ENCODE data around the gene SIRPG. TPM values are rescaled to one million over a fixed set of nuclear protein-coding genes. Genes with fewer than 3 reads are reported as not detected.

SIRPG gene
- total and polyA plus RNA-seq, 10 of the 15 experiments (the other 5 are each of a cell fraction or from before 2014, with no cell fraction given) = 1.1 to 13.0 (median 4.1) TPM

DNA sequence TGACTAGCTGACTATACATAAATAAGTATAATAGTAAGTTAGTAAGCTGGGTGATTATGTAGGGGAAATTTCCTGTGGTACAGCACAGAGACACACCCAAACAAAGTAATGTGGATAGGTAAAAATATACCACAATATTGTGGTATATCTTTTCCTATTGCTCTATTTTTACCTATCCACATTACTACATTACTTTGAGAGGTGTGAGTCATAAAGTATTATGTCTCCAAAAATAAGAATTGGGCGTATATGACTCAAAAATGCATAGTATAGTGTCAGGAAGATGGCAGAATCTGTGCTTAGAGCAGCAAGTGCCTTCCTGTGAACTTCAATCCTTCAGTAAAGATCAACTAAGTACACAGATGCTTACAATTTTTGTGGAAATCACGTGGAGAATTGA, 2.7 kb upstream of the SIRPG start:
- in situ Hi-C loops (cut with MboI) = no loop called here
- ChIA-PET POLR2A (interaction anchor here (1.3 kb wide), 2 partner anchors 15 to 71 kb away, joined by 3 to 4 read pairs; no protein-coding TSS in a partner anchor), SMC1A (ENCODE audit: uncharacterized antibody, unreplicated experiment) (interaction anchor here (0.8 to 1.6 kb wide), 2 partner anchors 71 to 104 kb away, joined by 4 read pairs; no protein-coding TSS in a partner anchor), RAD21 (ENCODE audit: unreplicated experiment) (no interaction called here), CTCF (interaction anchor here (1.2 to 1.4 kb wide), 2 partner anchors 33 to 152 kb away, joined by 3 read pairs; no protein-coding TSS in a partner anchor)
- Histone ChIP-seq H3K4me1 (ENCODE audit: control insufficient read depth, insufficient read depth, low read length) (peaks cover 27% of the 10 kb centered on the region), H3K4me3 (no peak overlapping the region), H3K79me2 (ENCODE audit: control insufficient read depth, insufficient read depth, low read length) (no peaks in the 10 kb centered on the region), H3K27ac (ENCODE audit: control insufficient read depth, insufficient read depth) (no peak overlapping the region), H3K9me3 (replicated peaks; ENCODE audit: control insufficient read depth, insufficient read depth, low read length) (no peaks in the 10 kb centered on the region), H3K9ac (ENCODE audit: control insufficient read depth, insufficient read depth, low read length) (no peak overlapping the region), H4K20me1 (ENCODE audit: control insufficient read depth, insufficient read depth) (no peaks in the 10 kb centered on the region), H3K36me3 (ENCODE audit: control insufficient read depth in 2 of 2, insufficient read depth in 2 of 2, low read length in 1 of 2) (no peaks in the 10 kb centered on the region), H3K27me3 (replicated peaks in 1 of 2; ENCODE audit: control insufficient read depth in 2 of 2, insufficient read depth in 2 of 2, low read length in 1 of 2) (peaks cover 0 to 4% of the 10 kb centered on the region in 2 experiments; a peak in 1 of 4 replicates), H2AFZ (ENCODE audit: control insufficient read depth, low read depth, low read length) (no peak overlapping the region), H3K4me2 (ENCODE audit: control insufficient read depth, insufficient read depth) (no peak overlapping the region)
- intact Hi-C loops (cut with micrococcal nuclease; ENCODE audit: unreplicated experiment) = no loop called here
- 0% methylated on average over 2 of the region's 2 CpGs for WGBS (ENCODE audit: insufficient coverage, insufficient replicate concordance, low lambda C conversion rate, missing lambda C conversion rate)
- peak; percentile 58 for ATAC-seq
- BruUV-seq (replicated peaks) = no TSS peak
- DNase-seq (ENCODE audit: low read depth, low spot score) = no peak
- no peak for FAIRE-seq
- TF ChIP-seq, protein P1, sequence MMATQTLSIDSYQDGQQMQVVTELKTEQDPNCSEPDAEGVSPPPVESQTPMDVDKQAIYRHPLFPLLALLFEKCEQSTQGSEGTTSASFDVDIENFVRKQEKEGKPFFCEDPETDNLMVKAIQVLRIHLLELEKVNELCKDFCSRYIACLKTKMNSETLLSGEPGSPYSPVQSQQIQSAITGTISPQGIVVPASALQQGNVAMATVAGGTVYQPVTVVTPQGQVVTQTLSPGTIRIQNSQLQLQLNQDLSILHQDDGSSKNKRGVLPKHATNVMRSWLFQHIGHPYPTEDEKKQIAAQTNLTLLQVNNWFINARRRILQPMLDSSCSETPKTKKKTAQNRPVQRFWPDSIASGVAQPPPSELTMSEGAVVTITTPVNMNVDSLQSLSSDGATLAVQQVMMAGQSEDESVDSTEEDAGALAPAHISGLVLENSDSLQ (IDR thresholded peaks at IDR 0.05) = no peak
- 0 out of 2 replicates have a peak, but pooled peaks have one; percentile 34 for TF ChIP-seq PML (IDR thresholded peaks at IDR 0.05; ENCODE audit: low read length)
- TF ChIP-seq, protein P2, sequence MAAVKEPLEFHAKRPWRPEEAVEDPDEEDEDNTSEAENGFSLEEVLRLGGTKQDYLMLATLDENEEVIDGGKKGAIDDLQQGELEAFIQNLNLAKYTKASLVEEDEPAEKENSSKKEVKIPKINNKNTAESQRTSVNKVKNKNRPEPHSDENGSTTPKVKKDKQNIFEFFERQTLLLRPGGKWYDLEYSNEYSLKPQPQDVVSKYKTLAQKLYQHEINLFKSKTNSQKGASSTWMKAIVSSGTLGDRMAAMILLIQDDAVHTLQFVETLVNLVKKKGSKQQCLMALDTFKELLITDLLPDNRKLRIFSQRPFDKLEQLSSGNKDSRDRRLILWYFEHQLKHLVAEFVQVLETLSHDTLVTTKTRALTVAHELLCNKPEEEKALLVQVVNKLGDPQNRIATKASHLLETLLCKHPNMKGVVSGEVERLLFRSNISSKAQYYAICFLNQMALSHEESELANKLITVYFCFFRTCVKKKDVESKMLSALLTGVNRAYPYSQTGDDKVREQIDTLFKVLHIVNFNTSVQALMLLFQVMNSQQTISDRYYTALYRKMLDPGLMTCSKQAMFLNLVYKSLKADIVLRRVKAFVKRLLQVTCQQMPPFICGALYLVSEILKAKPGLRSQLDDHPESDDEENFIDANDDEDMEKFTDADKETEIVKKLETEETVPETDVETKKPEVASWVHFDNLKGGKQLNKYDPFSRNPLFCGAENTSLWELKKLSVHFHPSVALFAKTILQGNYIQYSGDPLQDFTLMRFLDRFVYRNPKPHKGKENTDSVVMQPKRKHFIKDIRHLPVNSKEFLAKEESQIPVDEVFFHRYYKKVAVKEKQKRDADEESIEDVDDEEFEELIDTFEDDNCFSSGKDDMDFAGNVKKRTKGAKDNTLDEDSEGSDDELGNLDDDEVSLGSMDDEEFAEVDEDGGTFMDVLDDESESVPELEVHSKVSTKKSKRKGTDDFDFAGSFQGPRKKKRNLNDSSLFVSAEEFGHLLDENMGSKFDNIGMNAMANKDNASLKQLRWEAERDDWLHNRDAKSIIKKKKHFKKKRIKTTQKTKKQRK (IDR thresholded peaks at IDR 0.05; ENCODE audit: low read depth, low read length) = no peak
- TF ChIP-seq CEBPB (IDR thresholded peaks at IDR 0.05; ENCODE audit: borderline replicate concordance in 1 of 2, low read depth in 2 of 2, low read length in 2 of 2) = 0 out of 4 replicates have a peak, but pooled peaks of 1 of the 2 experiments have one; percentile 55
- no peak for TF ChIP-seq EP300 (IDR thresholded peaks at IDR 0.05; ENCODE audit: borderline replicate concordance in 1 of 2, control insufficient read depth in 1 of 2, low read depth in 2 of 2, low read length in 2 of 2)
- no peak for TF ChIP-seq RBBP5 (conservative IDR thresholded peaks at IDR 0.05)
- TF ChIP-seq, protein P3, sequence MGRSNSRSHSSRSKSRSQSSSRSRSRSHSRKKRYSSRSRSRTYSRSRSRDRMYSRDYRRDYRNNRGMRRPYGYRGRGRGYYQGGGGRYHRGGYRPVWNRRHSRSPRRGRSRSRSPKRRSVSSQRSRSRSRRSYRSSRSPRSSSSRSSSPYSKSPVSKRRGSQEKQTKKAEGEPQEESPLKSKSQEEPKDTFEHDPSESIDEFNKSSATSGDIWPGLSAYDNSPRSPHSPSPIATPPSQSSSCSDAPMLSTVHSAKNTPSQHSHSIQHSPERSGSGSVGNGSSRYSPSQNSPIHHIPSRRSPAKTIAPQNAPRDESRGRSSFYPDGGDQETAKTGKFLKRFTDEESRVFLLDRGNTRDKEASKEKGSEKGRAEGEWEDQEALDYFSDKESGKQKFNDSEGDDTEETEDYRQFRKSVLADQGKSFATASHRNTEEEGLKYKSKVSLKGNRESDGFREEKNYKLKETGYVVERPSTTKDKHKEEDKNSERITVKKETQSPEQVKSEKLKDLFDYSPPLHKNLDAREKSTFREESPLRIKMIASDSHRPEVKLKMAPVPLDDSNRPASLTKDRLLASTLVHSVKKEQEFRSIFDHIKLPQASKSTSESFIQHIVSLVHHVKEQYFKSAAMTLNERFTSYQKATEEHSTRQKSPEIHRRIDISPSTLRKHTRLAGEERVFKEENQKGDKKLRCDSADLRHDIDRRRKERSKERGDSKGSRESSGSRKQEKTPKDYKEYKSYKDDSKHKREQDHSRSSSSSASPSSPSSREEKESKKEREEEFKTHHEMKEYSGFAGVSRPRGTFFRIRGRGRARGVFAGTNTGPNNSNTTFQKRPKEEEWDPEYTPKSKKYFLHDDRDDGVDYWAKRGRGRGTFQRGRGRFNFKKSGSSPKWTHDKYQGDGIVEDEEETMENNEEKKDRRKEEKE (IDR thresholded peaks at IDR 0.05) = no peak
- 0 out of 2 replicates have a peak, but pooled peaks have one; percentile 12 for TF ChIP-seq GABPA (IDR thresholded peaks at IDR 0.05; ENCODE audit: low read depth)
- TF ChIP-seq EED (IDR thresholded peaks at IDR 0.05; ENCODE audit: low read depth) = peak; percentile 60
- no peak for TF ChIP-seq SUPT20H (IDR thresholded peaks at IDR 0.05; ENCODE audit: borderline replicate concordance, control insufficient read depth, low read depth, low read length)
- peak; percentile 73; the same call in 1 of the 2 replicates for TF ChIP-seq CBFB (IDR thresholded peaks at IDR 0.05; ENCODE audit: low read depth)
- TF ChIP-seq RCOR1 (conservative IDR thresholded peaks at IDR 0.05; ENCODE audit: low read depth, low read length) = no peak
- no peak for TF ChIP-seq SUZ12 (IDR thresholded peaks at IDR 0.05; ENCODE audit: unreplicated experiment)
- peak; percentile 23 for TF ChIP-seq MEF2B (IDR thresholded peaks at IDR 0.05; ENCODE audit: partially characterized antibody, poor library complexity, severe bottlenecking)
- TF ChIP-seq NFIC (IDR thresholded peaks at IDR 0.05; ENCODE audit: low read depth, low read length) = peak; percentile 95
- no peak for TF ChIP-seq SREBF2 (IDR thresholded peaks at IDR 0.05; ENCODE audit: low read length)
- TF ChIP-seq HDGF (IDR thresholded peaks at IDR 0.05) = no peak
- TF ChIP-seq ZBED1 (IDR thresholded peaks at IDR 0.05; ENCODE audit: borderline replicate concordance) = peak; percentile 43; the same call in 1 of the 2 replicates

Measured in GM12878 (cell line).